Measurements from ENCODE around the gene FYN. TPM values are rescaled to one million over a fixed set of nuclear protein-coding genes. Genes with fewer than 3 reads are reported as not detected.

The FYN gene
- total RNA-seq, 1 donor from 2014 or later = 121 TPM

DNA sequence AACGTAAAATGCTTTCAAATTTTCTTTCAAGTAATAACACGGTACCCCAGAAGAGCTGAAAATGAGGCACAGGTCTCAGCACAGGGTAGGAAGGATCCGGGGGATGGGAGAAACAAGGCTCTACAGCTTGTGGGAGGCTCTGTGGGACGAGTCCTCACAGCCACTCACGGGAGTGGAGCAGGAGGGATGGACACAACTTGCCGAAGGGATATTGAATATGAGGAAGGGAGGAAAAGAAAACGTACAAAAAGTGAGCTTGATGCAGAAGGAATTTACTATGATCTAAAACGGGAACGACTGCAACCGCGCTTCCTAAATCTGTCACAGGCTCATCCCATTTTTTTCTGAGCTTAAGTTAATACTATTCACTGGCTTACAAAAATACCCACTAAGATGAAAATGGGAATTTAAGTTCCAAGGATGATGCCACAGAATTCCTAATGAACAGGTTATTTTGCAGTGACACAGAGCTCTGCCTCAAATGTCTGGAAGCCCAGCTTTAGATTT lies 72.9 kb downstream of the FYN start:
- no peak for TF ChIP-seq CTCF (IDR thresholded peaks at IDR 0.05)
- Mint-ChIP-seq H3K9me3 (ENCODE audit: unreplicated experiment) (no peaks in the 10 kb centered on the region), H3K27me3 (ENCODE audit: unreplicated experiment) (no peaks in the 10 kb centered on the region), H3K4me1 (ENCODE audit: unreplicated experiment) (peaks cover 34% of the 10 kb centered on the region), H3K27ac (ENCODE audit: unreplicated experiment) (no peak overlapping the region), H3K36me3 (ENCODE audit: unreplicated experiment) (peaks cover 7% of the 10 kb centered on the region), H3K4me3 (ENCODE audit: unreplicated experiment) (no peak overlapping the region)
- DNase-seq (ENCODE audit: extremely low spot score, unreplicated experiment) = no peak

DNA sequence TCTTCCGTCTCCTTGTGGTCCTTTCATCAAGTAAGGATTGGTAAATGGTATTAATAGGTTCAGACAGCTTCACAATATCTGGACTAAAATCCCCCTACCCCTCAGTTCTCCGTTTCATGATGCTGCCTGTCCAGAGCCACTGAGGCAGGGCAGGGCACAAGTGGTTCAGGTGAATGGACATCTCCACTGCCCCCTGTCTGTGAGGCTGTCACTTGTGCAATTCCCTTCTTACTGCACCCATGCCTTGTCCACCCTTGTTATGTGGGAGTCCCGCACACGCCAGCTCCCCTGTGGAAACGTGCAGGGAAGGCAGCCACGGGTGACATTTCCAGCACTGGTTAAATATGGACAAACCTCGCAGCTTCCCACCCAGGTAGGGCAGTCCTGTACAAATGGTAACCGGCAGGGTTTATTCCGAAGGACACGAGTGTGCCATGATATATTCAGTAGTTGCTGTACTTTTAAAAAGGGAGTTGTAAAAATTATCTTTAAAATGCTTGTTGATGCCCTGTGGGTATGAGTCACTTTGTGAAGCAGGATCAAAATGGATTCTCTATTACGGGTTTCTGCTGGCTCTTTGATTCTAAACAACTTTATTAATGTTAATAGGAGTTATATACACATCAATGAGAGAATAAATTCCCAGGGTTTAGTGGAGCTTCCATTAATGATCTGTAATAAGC lies 73.5 kb downstream of the FYN start:
- no peak for TF ChIP-seq CTCF (IDR thresholded peaks at IDR 0.05)

DNA sequence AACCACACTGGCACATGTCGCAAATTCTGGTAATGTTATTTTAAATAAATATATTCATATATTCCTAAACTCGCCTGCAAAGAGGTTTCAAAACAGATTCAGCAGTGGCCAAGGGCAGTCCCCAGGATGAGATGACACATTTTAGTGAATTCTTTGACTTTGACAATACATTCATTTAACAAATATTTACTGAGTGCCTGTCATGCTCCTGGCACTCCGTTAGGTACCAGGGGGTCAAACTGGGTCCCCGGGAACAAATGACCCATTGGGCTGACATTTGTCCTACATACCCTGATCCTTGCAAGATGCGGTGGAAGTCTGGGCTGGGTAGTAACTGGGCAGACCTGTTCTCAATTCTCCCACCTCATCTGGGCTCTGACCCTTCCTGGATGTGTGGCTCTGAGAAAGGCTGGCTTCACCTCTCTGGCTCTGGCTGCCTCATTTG lies 74.9 kb downstream of the FYN start:
- no peaks in the 10 kb centered on the region for H3K9me3 Mint-ChIP-seq (ENCODE audit: unreplicated experiment)
- H3K4me3 Mint-ChIP-seq (ENCODE audit: unreplicated experiment) = no peak overlapping the region
- no peak for DNase-seq (ENCODE audit: extremely low spot score, unreplicated experiment)
- TF ChIP-seq CTCF (IDR thresholded peaks at IDR 0.05) = no peak
- peaks cover 28% of the 10 kb centered on the region for H3K4me1 Mint-ChIP-seq (ENCODE audit: unreplicated experiment)
- H3K27ac Mint-ChIP-seq (ENCODE audit: unreplicated experiment) = peak overlapping the region; percentile 1
- H3K27me3 Mint-ChIP-seq (ENCODE audit: unreplicated experiment) = no peaks in the 10 kb centered on the region
- H3K36me3 Mint-ChIP-seq (ENCODE audit: unreplicated experiment) = peaks cover 7% of the 10 kb centered on the region

More for the DNA sequence above, 73.5 kb downstream of the FYN start:
- H3K36me3 Mint-ChIP-seq (ENCODE audit: unreplicated experiment) = peaks cover 7% of the 10 kb centered on the region
- peaks cover 32% of the 10 kb centered on the region for H3K4me1 Mint-ChIP-seq (ENCODE audit: unreplicated experiment)
- no peaks in the 10 kb centered on the region for H3K27me3 Mint-ChIP-seq (ENCODE audit: unreplicated experiment)
- H3K9me3 Mint-ChIP-seq (ENCODE audit: unreplicated experiment) = no peaks in the 10 kb centered on the region
- DNase-seq (ENCODE audit: extremely low spot score, unreplicated experiment) = no peak
- no peak overlapping the region for H3K27ac Mint-ChIP-seq (ENCODE audit: unreplicated experiment)
- H3K4me3 Mint-ChIP-seq (ENCODE audit: unreplicated experiment) = no peak overlapping the region

GRCh38 chr6:111796310-111796918 lies 76.8 kb downstream of the FYN start:
- no peak for DNase-seq (ENCODE audit: extremely low spot score, unreplicated experiment)
- no peaks in the 10 kb centered on the region for H3K27me3 Mint-ChIP-seq (ENCODE audit: unreplicated experiment)
- no peak overlapping the region for H3K4me3 Mint-ChIP-seq (ENCODE audit: unreplicated experiment)
- H3K36me3 Mint-ChIP-seq (ENCODE audit: unreplicated experiment) = peaks cover 4% of the 10 kb centered on the region
- peaks cover 29% of the 10 kb centered on the region for H3K4me1 Mint-ChIP-seq (ENCODE audit: unreplicated experiment)
- TF ChIP-seq CTCF (IDR thresholded peaks at IDR 0.05) = no peak
- H3K9me3 Mint-ChIP-seq (ENCODE audit: unreplicated experiment) = no peaks in the 10 kb centered on the region
- no peak overlapping the region for H3K27ac Mint-ChIP-seq (ENCODE audit: unreplicated experiment)

DNA sequence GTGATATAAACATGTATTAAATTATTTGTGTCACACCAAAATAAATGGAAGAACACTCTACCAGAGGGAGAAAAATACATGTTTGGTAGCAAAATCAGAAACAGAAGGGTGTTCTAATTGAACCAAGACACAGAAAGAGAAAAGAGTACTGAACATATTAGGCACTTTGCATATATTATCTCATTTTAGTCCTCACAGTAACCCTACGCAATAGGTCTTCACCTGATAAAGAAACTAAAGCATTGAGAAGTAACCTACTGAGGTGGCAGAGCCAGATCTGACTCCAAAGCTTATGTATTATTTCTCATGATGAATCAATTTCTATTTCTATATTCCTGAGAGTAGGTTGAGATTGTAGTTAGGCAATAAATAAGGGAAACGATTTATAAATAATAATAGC lies 77.7 kb downstream of the FYN start:
- no peaks in the 10 kb centered on the region for H3K9me3 Mint-ChIP-seq (ENCODE audit: unreplicated experiment)
- no peaks in the 10 kb centered on the region for H3K36me3 Mint-ChIP-seq (ENCODE audit: unreplicated experiment)
- no peaks in the 10 kb centered on the region for H3K27me3 Mint-ChIP-seq (ENCODE audit: unreplicated experiment)
- DNase-seq (ENCODE audit: extremely low spot score, unreplicated experiment) = no peak
- TF ChIP-seq CTCF (IDR thresholded peaks at IDR 0.05) = no peak
- no peak overlapping the region for H3K27ac Mint-ChIP-seq (ENCODE audit: unreplicated experiment)
- H3K4me1 Mint-ChIP-seq (ENCODE audit: unreplicated experiment) = peaks cover 34% of the 10 kb centered on the region
- H3K4me3 Mint-ChIP-seq (ENCODE audit: unreplicated experiment) = no peak overlapping the region
